GM19043 (cell line): ENCODE results near the gene VWA2.

Source experiments
- ATAC-seq: cut with Tn5 transposase; IDR thresholded peaks from one replicate; pipeline ENCODE4 v1.9.1; 2021; ENCODE audit warnings: low read depth; ENCODE audit not compliant: unreplicated experiment

VWA2 gene

DNA sequence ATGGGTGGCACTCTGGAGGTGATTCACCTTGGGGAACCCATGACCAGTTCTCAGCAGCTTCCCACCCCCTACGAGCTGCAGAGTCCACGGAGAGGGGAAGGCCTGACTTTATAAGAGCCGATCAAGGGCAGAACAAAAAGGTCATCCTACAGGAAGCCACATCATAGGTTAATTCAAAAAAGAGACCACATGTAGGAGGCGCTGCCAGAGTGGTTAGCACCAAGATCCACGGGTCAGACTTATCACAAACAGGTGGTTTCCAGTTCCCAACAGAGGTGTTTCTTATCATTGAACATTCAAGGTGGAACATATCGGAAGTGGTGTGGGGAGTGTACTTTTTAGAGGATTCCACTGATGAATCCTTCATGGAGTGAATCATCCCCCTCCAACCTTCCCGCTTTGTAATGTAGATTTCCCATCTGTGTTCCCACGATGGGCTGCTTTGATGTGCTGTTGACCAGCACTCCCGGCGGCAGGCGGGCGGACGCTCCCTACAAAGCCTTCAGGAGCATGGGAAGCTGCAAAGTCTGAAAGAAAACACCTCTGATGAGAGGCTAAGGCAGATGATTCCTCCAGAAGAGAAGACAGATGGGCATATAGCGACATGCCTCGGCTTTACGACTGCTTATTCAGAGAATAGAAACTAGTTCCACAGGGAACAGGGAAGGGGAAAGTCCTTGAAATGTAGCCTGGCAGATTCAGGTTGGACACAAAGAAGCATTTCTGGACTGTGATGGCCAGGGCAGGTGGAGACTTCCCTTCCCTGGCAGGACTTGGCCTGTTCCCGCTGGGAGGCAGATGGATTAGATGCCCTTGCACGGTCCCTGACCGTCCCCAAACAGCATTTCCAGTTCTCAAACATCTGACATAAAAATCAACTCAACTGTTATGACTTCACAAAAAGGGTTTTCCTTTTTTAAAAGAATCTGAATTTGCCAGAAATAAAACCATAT, 98.7 kb downstream of the VWA2 start:
- no peak for ATAC-seq

DNA sequence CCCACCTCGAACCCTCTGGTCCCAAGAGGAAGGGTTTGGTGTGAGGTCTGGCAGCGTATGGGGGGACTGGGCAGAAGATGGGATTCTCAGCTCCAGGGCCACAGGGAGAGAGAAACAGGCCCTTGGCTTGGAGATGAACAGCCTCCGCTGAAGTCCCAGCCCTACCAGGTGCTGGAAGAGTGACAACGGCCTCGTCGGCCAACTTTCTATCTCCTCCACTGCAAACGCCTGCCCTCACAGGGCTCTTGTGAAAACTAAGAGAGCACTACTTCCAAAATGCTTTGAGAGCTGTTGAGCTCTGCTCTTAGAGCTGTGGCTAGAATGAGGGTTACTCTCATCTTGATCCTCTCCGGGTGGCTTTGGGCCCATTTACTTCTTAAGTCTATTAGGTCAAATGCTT, 101.8 kb downstream of the VWA2 start:
- no peak for ATAC-seq
